H1 (cell line): ENCODE measurements around the gene RPP14. TPM values are rescaled to one million over a fixed set of nuclear protein-coding genes. Genes with fewer than 3 reads are reported as not detected.

Experiments used
- CTCF ChIA-PET: fragments of 300-600 bp; sonication (Branson Sonifier 250); formaldehyde crosslinking; loops from one replicate; lab custom pipeline; 2021; ENCODE audit not compliant: partially characterized antibody; lab: Charles Lee
- POLR2A ChIA-PET: fragments of 300-600 bp; sonication (Branson Sonifier 250); formaldehyde crosslinking; loops from one replicate; lab custom pipeline; 2021; ENCODE audit warnings: inconsistent platforms; ENCODE audit not compliant: partially characterized antibody; lab: Charles Lee
- DNase-seq, 2 experiments: peaks; one replicate each; pipeline versions ENCODE4 v3.0.0 to v3.0.0-alpha.2; 2010 to 2022; ENCODE audit warnings: low spot score in 2 of 2, low read depth in 1 of 2, mixed read lengths in 1 of 2
- FAIRE-seq: peaks from 2 replicates; lab custom pipeline; 2011; peaks lifted over from hg19 to GRCh38; lab: Jason Lieb, UNC
- H2AFZ ChIP-seq: 2 replicates; pipeline ENCODE4 v1.8.1; 2012; ENCODE audit warnings: low read length, inconsistent platforms
- H2AK5ac ChIP-seq: 2 replicates; pipeline ENCODE4 v1.6.1; 2013; ENCODE audit warnings: low read depth, low read length
- H2BK120ac ChIP-seq: replicated peaks from 2 replicates; pipeline ENCODE3; 2013; ENCODE audit warnings: low read depth, low read length, inconsistent platforms
- H2BK12ac ChIP-seq: 2 replicates; pipeline ENCODE4 v1.6.1; 2013; ENCODE audit warnings: low read depth, low read length
- H2BK15ac ChIP-seq: 2 replicates; pipeline ENCODE4 v1.6.1; 2013; ENCODE audit warnings: low read length
- H2BK20ac ChIP-seq: 2 replicates; pipeline ENCODE4 v1.6.1; 2013; ENCODE audit warnings: low read length
- H2BK5ac ChIP-seq: 2 replicates; pipeline ENCODE4 v1.6.1; 2013; ENCODE audit warnings: low read depth, low read length
- H3K14ac ChIP-seq: 2 replicates; pipeline ENCODE4 v1.6.1; 2013; ENCODE audit warnings: inconsistent platforms; ENCODE audit not compliant: insufficient read length
- H3K18ac ChIP-seq: 2 replicates; pipeline ENCODE4 v1.6.1; 2013; ENCODE audit warnings: low read length; ENCODE audit errors: extremely low read depth
- H3K23ac ChIP-seq: 2 replicates; pipeline ENCODE4 v1.6.1; 2013; ENCODE audit warnings: inconsistent platforms; ENCODE audit not compliant: insufficient read length
- H3K23me2 ChIP-seq: 2 replicates; pipeline ENCODE4 v1.6.1; 2013; ENCODE audit warnings: low read depth, low read length
- H3K27ac ChIP-seq: 2 replicates; pipeline ENCODE4 v1.6.1; 2011; ENCODE audit warnings: low read depth, low read length, inconsistent platforms
- H3K27me3 ChIP-seq, 4 experiments: replicated peaks in 1 of 4; 1 replicate in 1 of 4; 2 replicates in 3 of 4; pipeline versions ENCODE4 v1.6.1 to v1.8.1; 2011 to 2013; ENCODE audit warnings: low read length in 3 of 4, mild to moderate bottlenecking in 3 of 4, inconsistent platforms in 2 of 4, mixed read lengths in 2 of 4, moderate library complexity in 1 of 4; ENCODE audit not compliant: control insufficient read depth in 3 of 4, insufficient read depth in 3 of 4; ENCODE audit errors: extremely low read depth in 1 of 4
- H3K36me3 ChIP-seq, 4 experiments: 2 replicates each; pipeline versions ENCODE4 v1.6.1 to v1.8.1; 2011 to 2013; ENCODE audit warnings: mild to moderate bottlenecking in 4 of 4, low read length in 3 of 4, moderate library complexity in 2 of 4, control low read depth in 1 of 4, inconsistent platforms in 1 of 4; ENCODE audit not compliant: insufficient read depth in 4 of 4, control insufficient read depth in 2 of 4
- H3K4ac ChIP-seq: replicated peaks from 2 replicates; pipeline ENCODE3; 2013; ENCODE audit warnings: low read length, low read depth, mixed read lengths, inconsistent platforms; ENCODE audit not compliant: insufficient read length
- H3K4me1 ChIP-seq, 4 experiments: replicated peaks in 1 of 4; 1 replicate in 1 of 4; 2 replicates in 3 of 4; pipeline versions ENCODE4 v1.6.1 to v1.8.1; 2011 to 2013; ENCODE audit warnings: low read length in 3 of 4, inconsistent platforms in 2 of 4, mixed read lengths in 1 of 4; ENCODE audit not compliant: insufficient read depth in 4 of 4, control insufficient read depth in 3 of 4
- H3K4me2 ChIP-seq, 2 experiments: 2 replicates each; pipeline versions ENCODE4 v1.6.1 to v1.8.1; 2011 to 2013; ENCODE audit warnings: low read depth in 2 of 2, low read length in 2 of 2, control low read depth in 1 of 2, inconsistent platforms in 1 of 2, mild to moderate bottlenecking in 1 of 2; ENCODE audit not compliant: insufficient read depth in 1 of 2
- H3K4me3 ChIP-seq, 4 experiments: fragments of 200-600, 300-600 bp in 1 of 4; sonication (generic), shearing (Covaris generic), sonication (Bioruptor Twin) in 1 of 4; 2 replicates each; pipeline versions ENCODE4 v1.5.1 to v1.8.1; 2011 to 2016; ENCODE audit warnings: low read length in 4 of 4, low read depth in 3 of 4, control low read depth in 2 of 4, inconsistent platforms in 2 of 4, mild to moderate bottlenecking in 2 of 4, mixed read lengths in 1 of 4, moderate library complexity in 1 of 4; ENCODE audit not compliant: insufficient read depth in 2 of 4; ENCODE audit errors: extremely low read depth in 1 of 4
- H3K56ac ChIP-seq: replicated peaks from 2 replicates; pipeline ENCODE3; 2013; ENCODE audit warnings: low read depth, mild to moderate bottlenecking, mixed read lengths, low read length, inconsistent platforms; ENCODE audit not compliant: insufficient read length
- H3K79me1 ChIP-seq: 2 replicates; pipeline ENCODE4 v1.6.1; 2013; ENCODE audit warnings: low read depth, low read length, control low read depth
- H3K79me2 ChIP-seq, 2 experiments: 2 replicates each; pipeline versions ENCODE4 v1.6.1 to v1.8.1; 2012 to 2013; ENCODE audit warnings: low read length in 2 of 2, mild to moderate bottlenecking in 2 of 2, inconsistent platforms in 1 of 2; ENCODE audit not compliant: insufficient read depth in 2 of 2, control insufficient read depth in 1 of 2
- H3K9ac ChIP-seq, 4 experiments: replicated peaks in 1 of 4; 1 replicate in 1 of 4; 2 replicates in 3 of 4; pipeline versions ENCODE4 v1.6.1 to v1.8.1; 2011 to 2013; ENCODE audit warnings: low read depth in 3 of 4, low read length in 3 of 4, control low read depth in 2 of 4, mild to moderate bottlenecking in 2 of 4, moderate library complexity in 2 of 4, inconsistent platforms in 1 of 4; ENCODE audit errors: extremely low read depth in 1 of 4
- H3K9me3 ChIP-seq, 2 experiments: 2 replicates each; pipeline versions ENCODE4 v1.6.1 to v1.8.1; 2012 to 2013; ENCODE audit warnings: mild to moderate bottlenecking in 2 of 2, moderate library complexity in 2 of 2, control low read depth in 1 of 2, inconsistent platforms in 1 of 2, low read depth in 1 of 2, low read length in 1 of 2, mixed read lengths in 1 of 2; ENCODE audit not compliant: insufficient read depth in 2 of 2
- H4K20me1 ChIP-seq, 2 experiments: replicated peaks in 1 of 2; 2 replicates each; pipeline versions ENCODE3 to v1.8.1; 2011 to 2013; ENCODE audit warnings: inconsistent platforms in 2 of 2, low read length in 2 of 2, mild to moderate bottlenecking in 1 of 2; ENCODE audit not compliant: insufficient read depth in 2 of 2, control insufficient read depth in 1 of 2
- H4K5ac ChIP-seq: 2 replicates; pipeline ENCODE4 v1.6.1; 2013; ENCODE audit warnings: low read length, low read depth, mixed read lengths, inconsistent platforms; ENCODE audit not compliant: insufficient read length
- H4K8ac ChIP-seq: 2 replicates; pipeline ENCODE4 v1.8.0; 2013; ENCODE audit warnings: mild to moderate bottlenecking, moderate library complexity, low read length, inconsistent platforms; ENCODE audit not compliant: insufficient read depth; ENCODE audit errors: extremely low read depth
- H4K91ac ChIP-seq: replicated peaks from 2 replicates; pipeline ENCODE3; 2013; ENCODE audit warnings: low read length, mixed read lengths, inconsistent platforms; ENCODE audit not compliant: insufficient read length
- EGR1 ChIP-seq: IDR thresholded peaks from 2 replicates; pipeline ENCODE4 v1.6.1; 2011; ENCODE audit warnings: low read depth, low read length, borderline replicate concordance
- USF2 ChIP-seq: IDR thresholded peaks from 2 replicates; pipeline ENCODE4 v1.6.1; 2011; ENCODE audit warnings: low read length, improper control_type of control experiment
- WGBS, 2 experiments: shearing (Covaris generic) in 1 of 2; methylation state at CpG; one replicate each; pipeline versions ENCODE4 v1.1.6 to v1.1.7; 2013 to 2015; ENCODE audit warnings: low lambda C conversion rate in 2 of 2, mixed read lengths in 2 of 2, inconsistent platforms in 1 of 2, low coverage in 1 of 2, missing lambda C conversion rate in 1 of 2; ENCODE audit not compliant: insufficient replicate concordance in 2 of 2, insufficient coverage in 1 of 2, insufficient read length in 1 of 2; ENCODE audit errors: extremely low coverage in 1 of 2, missing lambda C conversion rate in 1 of 2; 5-methylcytosine and 5-hydroxymethylcytosine counted together
- polyA plus RNA-seq, 7 experiments: library from polyadenylated mRNA; depleted of rRNA in 3 of 7; stranded (reverse) in 5 of 7; unstranded in 2 of 7; fragments of >200 nt in 5 of 7; fragments of 200-250 nt in 2 of 7; gene quantifications; 1 replicate in 5 of 7; 2 replicates in 1 of 7; 4 replicates in 1 of 7; pipeline versions ENCODE4 v1.2.1 to v1.2.3, GENCODE V29; 2011 to 2013; ENCODE audit warnings: missing spikeins in 2 of 7, mixed read lengths in 2 of 7
- total RNA-seq: library from RNA; stranded (reverse); fragmentation: NEBNext Ultra II Directional; extraction: Animal tissue kit (Norgen Biotek cat#: 25700); gene quantifications from 2 replicates; pipeline ENCODE4 v1.2.1, GENCODE V29; 2021

The RPP14 gene
- total and polyA plus RNA-seq, 2 of the 8 experiments (the other 6 are each of a cell fraction or from before 2014, with no cell fraction given), result 11.7 to 23.4 TPM

GRCh38 chr3:58347984-58348383 lies 41.9 kb downstream of the RPP14 start:
- Histone ChIP-seq H4K91ac (no peak overlapping the region), H3K36me3 (no peaks in the 10 kb centered on the region), H3K79me2 (no peaks in the 10 kb centered on the region), H3K4me1 (0 out of 7 replicates have a peak, but pooled peaks cover 0 to 3% (median 2%) of the 10 kb centered on the region in 4 experiments), H2AFZ (no peak overlapping the region), H3K27ac (no peak overlapping the region), H2AK5ac (no peak overlapping the region), H3K56ac (no peak overlapping the region), H3K4me3 (no peak overlapping the region), H3K79me1 (no peaks in the 10 kb centered on the region), H4K20me1 (no peaks in the 10 kb centered on the region), H3K14ac (no peak overlapping the region), H2BK120ac (no peak overlapping the region), H4K8ac (no peak overlapping the region), H4K5ac (no peak overlapping the region), H3K27me3 (no peaks in the 10 kb centered on the region; a peak in 1 of 7 replicates)
- ChIA-PET POLR2A (no interaction called here), CTCF (interaction anchor here (0.6 to 1.6 kb wide), 5 partner anchors 9 to 65 kb away, joined by 3 to 4 read pairs (median 3); no protein-coding TSS in a partner anchor)
- WGBS, 2 experiments, result 100% methylated on average over 7 of the region's 7 CpGs; no CpG with 5 or more reads in 1 of the 2 experiments
- FAIRE-seq, result no peak
- TF ChIP-seq EGR1 (no peak), USF2 (no peak)
- TF ChIP-seq, all 59 proteins: peak for 0
- Histone ChIP-seq H3K4ac (no peak overlapping the region), H3K18ac (no peak overlapping the region), H3K9me3 (no peaks in the 10 kb centered on the region), H3K23ac (no peak overlapping the region), H2BK20ac (no peak overlapping the region), H2BK15ac (no peak overlapping the region), H3K9ac (no peak overlapping the region), H3K4me2 (no peak overlapping the region), H2BK12ac (no peak overlapping the region), H2BK5ac (no peak overlapping the region), H3K23me2 (no peaks in the 10 kb centered on the region; the same call in 1 of the 2 replicates)
- no peak for DNase-seq
